Endothelial cell of umbilical vein (primary cell): Measurements from ENCODE around the gene CLCN3.

ENCODE experiments used
- CTCF ChIP-seq, 2 donors: IDR thresholded peaks; 1 replicate in 1 of 2; 2 replicates in 1 of 2; pipeline ENCODE4 v1.5.1; 2011; ENCODE audit warnings: low read length in 2 of 2, mild to moderate bottlenecking in 2 of 2, moderate library complexity in 2 of 2, control low read depth in 1 of 2, inconsistent platforms in 1 of 2, low read depth in 1 of 2; ENCODE audit not compliant: insufficient read depth in 1 of 2; ENCODE audit errors: extremely low read depth in 1 of 2
- EZH2 ChIP-seq: IDR thresholded peaks from 2 replicates; pipeline ENCODE4 v1.6.1; 2012; ENCODE audit warnings: borderline replicate concordance, low read depth, mild to moderate bottlenecking, moderate library complexity, low read length, inconsistent platforms; ENCODE audit not compliant: severe bottlenecking
- FOS ChIP-seq: IDR thresholded peaks from 2 replicates; pipeline ENCODE4 v1.6.1; 2011; ENCODE audit warnings: mild to moderate bottlenecking, low read length, moderate library complexity, borderline replicate concordance; ENCODE audit not compliant: insufficient read depth
- MAX ChIP-seq: IDR thresholded peaks from 2 replicates; pipeline ENCODE4 v1.6.1; 2011; ENCODE audit not compliant: insufficient read depth, insufficient read length
- MYC ChIP-seq: IDR thresholded peaks from one replicate; pipeline ENCODE4 v1.6.1; 2011; ENCODE audit warnings: mild to moderate bottlenecking, low read depth, low read length
- POLR2A ChIP-seq: IDR thresholded peaks from 2 replicates; pipeline ENCODE4 v1.6.1; 2012; ENCODE audit warnings: low read depth, mild to moderate bottlenecking, control low read depth, low read length
- POLR2AphosphoS5 ChIP-seq: IDR thresholded peaks from 2 replicates; pipeline ENCODE4 v1.6.1; 2012; ENCODE audit warnings: low read depth, mild to moderate bottlenecking, control low read depth, low read length, moderate library complexity; ENCODE audit not compliant: insufficient read depth

DNA sequence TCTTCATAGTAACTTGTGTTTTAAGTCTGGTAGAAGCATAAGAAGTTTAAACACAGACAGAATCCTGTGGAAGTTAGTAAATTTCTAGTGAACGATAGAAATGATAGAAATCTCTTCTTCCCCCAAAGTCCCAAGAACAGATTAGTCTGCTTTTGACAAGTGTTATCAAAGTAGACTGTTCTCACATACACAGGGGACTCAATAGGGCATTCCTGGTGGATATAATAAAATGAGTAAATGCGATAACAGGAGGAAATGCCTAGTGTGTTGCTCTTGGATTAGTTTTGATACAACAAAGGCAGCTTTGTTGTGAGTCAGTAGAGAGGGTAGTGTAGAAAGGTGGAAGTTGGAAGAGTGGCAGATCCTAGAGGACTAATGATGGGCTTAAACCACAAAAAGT is 43.5 kb downstream of the CLCN3 start:
- TF ChIP-seq CTCF (IDR thresholded peaks at IDR 0.05; ENCODE audit: extremely low read depth in 1 of 2, insufficient read depth in 1 of 2, low read depth in 1 of 2, low read length in 2 of 2) (no peak), POLR2AphosphoS5 (peak; percentile 54), POLR2A (no peak), EZH2 (no peak), MAX (no peak), FOS (peak; percentile 45), MYC (no peak)
